HEK293 (cell line): ENCODE data around the gene NHLRC2.

ENCODE experiments used
- CTCF ChIP-seq: fragments of 450-650 bp; formaldehyde crosslinking; IDR thresholded peaks from 2 replicates; pipeline ENCODE4 v1.5.1; 2016; ENCODE audit warnings: missing biosample characterization, missing genetic modification characterization
- REST ChIP-seq: fragments of 450-650 bp; formaldehyde crosslinking; IDR thresholded peaks from 2 replicates; pipeline ENCODE4 v1.5.1; 2016; ENCODE audit warnings: missing biosample characterization, missing genetic modification characterization
- ZBTB17 ChIP-seq: fragments of 450-650 bp; formaldehyde crosslinking; IDR thresholded peaks from 2 replicates; pipeline ENCODE4 v1.5.1; 2016; ENCODE audit warnings: missing biosample characterization, missing genetic modification characterization
- ZNF121 ChIP-seq: fragments of 450-650 bp; formaldehyde crosslinking; IDR thresholded peaks from 2 replicates; pipeline ENCODE4 v1.5.1; 2016; ENCODE audit warnings: missing biosample characterization, missing genetic modification characterization
- ZNF133 ChIP-seq: fragments of 450-650 bp; formaldehyde crosslinking; IDR thresholded peaks from 2 replicates; pipeline ENCODE4 v1.5.1; 2016; ENCODE audit warnings: missing biosample characterization, missing genetic modification characterization
- ZNF19 ChIP-seq: fragments of 450-650 bp; formaldehyde crosslinking; IDR thresholded peaks from 2 replicates; pipeline ENCODE4; 2016; ENCODE audit warnings: missing biosample characterization, missing genetic modification characterization, low read depth
- ZNF239 ChIP-seq: fragments of 450-650 bp; formaldehyde crosslinking; IDR thresholded peaks from 2 replicates; pipeline ENCODE4 v1.5.1; 2016; ENCODE audit warnings: missing biosample characterization, missing genetic modification characterization
- ZNF561 ChIP-seq: fragments of 450-650 bp; IDR thresholded peaks from 2 replicates; pipeline ENCODE4 v1.5.1; 2018; ENCODE audit warnings: missing biosample characterization, missing genetic modification characterization, borderline replicate concordance
- ZNF747 ChIP-seq: fragments of 450-650 bp; formaldehyde crosslinking; IDR thresholded peaks from 2 replicates; pipeline ENCODE4 v1.5.1; 2016; ENCODE audit warnings: missing biosample characterization, missing genetic modification characterization
- TF ChIP-seq, protein P1 (sequence below): fragments of 450-650 bp; formaldehyde crosslinking; IDR thresholded peaks from 2 replicates; pipeline ENCODE4 v1.5.1; 2017; ENCODE audit warnings: missing biosample characterization, mild to moderate bottlenecking, missing genetic modification characterization, moderate library complexity
- TF ChIP-seq, protein P2 (sequence below): fragments of 450-650 bp; formaldehyde crosslinking; IDR thresholded peaks from 2 replicates; pipeline ENCODE4 v1.5.1; 2016; ENCODE audit warnings: missing biosample characterization, missing genetic modification characterization

- TF ChIP-seq ZNF561 (tag by site-specific recombination): no peak
- TF ChIP-seq, protein P1, sequence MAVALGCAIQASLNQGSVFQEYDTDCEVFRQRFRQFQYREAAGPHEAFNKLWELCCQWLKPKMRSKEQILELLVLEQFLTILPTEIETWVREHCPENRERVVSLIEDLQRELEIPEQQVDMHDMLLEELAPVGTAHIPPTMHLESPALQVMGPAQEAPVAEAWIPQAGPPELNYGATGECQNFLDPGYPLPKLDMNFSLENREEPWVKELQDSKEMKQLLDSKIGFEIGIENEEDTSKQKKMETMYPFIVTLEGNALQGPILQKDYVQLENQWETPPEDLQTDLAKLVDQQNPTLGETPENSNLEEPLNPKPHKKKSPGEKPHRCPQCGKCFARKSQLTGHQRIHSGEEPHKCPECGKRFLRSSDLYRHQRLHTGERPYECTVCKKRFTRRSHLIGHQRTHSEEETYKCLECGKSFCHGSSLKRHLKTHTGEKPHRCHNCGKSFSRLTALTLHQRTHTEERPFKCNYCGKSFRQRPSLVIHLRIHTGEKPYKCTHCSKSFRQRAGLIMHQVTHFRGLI (tag by site-specific recombination): no peak
- TF ChIP-seq, protein P2, sequence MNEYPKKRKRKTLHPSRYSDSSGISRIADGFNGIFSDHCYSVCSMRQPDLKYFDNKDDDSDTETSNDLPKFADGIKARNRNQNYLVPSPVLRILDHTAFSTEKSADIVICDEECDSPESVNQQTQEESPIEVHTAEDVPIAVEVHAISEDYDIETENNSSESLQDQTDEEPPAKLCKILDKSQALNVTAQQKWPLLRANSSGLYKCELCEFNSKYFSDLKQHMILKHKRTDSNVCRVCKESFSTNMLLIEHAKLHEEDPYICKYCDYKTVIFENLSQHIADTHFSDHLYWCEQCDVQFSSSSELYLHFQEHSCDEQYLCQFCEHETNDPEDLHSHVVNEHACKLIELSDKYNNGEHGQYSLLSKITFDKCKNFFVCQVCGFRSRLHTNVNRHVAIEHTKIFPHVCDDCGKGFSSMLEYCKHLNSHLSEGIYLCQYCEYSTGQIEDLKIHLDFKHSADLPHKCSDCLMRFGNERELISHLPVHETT (tag by site-specific recombination): no peak
- TF ChIP-seq ZNF133 (tag by site-specific recombination): no peak
- no peak for TF ChIP-seq REST
- TF ChIP-seq CTCF (tag by site-specific recombination): no peak
- no peak for TF ChIP-seq ZBTB17 (tag by site-specific recombination)
- no peak for TF ChIP-seq ZNF19 (tag by site-specific recombination)
- no peak for TF ChIP-seq ZNF121 (tag by site-specific recombination)
- TF ChIP-seq ZNF239: no peak
- TF ChIP-seq ZNF747 (tag by site-specific recombination): no peak
Measured at GRCh38 chr10:113866551-113867394, 12.3 kb downstream of the NHLRC2 start.
